GM18870 (cell line): ENCODE results near the gene PALLD.
"Not testable (repeated sequence)": the region's sequence is repeated elsewhere in the genome, so short reads cannot be mapped to it uniquely, and the experiment has no call there.

Source experiments
- ATAC-seq: cut with Tn5 transposase; IDR thresholded peaks from one replicate; pipeline ENCODE4 v1.9.1; 2021; ENCODE audit warnings: moderate library complexity; ENCODE audit not compliant: unreplicated experiment

PALLD gene

DNA sequence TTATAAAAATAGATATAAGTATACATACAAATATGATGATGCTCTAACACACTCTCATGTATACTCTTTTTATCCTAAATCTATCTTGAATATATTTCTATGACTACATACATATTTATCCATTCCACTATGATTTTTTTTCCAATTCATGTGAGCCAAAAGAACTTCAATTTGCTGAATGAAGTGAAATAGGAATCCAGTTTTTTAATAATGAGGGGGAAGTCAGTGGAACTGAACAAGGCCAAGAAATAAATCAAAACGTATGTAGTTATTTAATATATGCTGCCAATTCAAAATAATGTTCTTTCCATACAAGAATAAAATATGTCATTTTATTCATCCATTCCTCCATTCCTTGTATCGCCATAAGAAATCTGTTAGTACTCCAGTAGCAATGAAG lies 6.1 kb upstream of the PALLD start:
- ATAC-seq = no peak

DNA sequence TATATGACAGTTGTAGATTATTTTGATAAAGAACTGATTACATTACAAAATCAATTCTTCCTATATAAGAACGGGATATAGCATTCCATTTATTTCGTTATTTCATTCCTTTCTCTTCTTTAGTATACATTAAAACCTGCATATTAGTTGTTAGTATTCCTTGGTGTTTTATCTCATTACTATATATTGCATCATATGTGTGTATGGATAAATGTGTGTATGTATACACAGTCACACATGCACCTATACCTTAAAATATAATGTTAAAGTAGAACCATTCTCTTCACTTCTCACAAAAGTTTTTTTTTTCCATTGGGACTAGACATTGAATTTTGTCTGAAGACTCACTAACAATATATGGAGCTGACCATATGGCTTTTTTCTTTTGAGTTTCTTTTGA lies 5.3 kb upstream of the PALLD start:
- no peak for ATAC-seq

DNA sequence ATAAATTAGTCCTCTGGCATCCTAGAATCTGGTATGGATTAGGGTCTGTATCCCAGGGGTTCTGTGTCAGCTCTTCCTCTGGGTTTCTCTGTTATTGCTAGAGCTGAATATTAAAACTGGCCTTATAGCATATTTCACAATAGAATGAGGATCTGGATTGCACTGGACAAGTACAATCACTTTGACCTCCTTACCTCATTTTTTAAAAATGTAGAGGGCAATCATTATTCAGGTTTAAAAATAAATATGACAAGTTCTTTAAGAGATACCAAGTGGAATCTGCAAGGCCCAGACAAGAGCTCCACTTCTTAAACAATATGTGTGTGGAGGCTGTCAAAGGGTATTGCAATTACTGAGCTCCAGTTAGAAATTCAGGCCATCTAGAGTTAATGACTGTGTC lies 1.4 kb downstream of the PALLD start:
- no peak for ATAC-seq

DNA sequence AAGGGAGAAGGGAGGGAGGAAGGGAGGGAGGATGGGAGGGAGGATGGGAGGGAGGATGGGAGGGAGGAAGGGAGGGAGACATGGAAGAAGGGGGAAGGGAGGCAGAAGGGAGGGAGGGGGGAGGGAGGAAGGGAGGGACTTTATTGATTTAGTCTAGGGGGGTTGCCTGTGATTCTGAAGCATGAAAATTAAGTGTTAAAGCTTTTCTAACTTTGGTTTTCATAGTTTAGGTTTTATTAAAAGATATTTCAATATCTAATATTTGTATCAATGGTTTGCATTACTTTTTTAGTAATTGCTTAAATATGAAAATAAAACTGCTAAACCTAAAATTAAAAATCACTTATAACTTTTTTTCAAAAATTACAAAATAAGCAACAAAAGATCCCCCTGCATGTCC lies 2.4 kb downstream of the PALLD start:
- ATAC-seq = no peak

DNA sequence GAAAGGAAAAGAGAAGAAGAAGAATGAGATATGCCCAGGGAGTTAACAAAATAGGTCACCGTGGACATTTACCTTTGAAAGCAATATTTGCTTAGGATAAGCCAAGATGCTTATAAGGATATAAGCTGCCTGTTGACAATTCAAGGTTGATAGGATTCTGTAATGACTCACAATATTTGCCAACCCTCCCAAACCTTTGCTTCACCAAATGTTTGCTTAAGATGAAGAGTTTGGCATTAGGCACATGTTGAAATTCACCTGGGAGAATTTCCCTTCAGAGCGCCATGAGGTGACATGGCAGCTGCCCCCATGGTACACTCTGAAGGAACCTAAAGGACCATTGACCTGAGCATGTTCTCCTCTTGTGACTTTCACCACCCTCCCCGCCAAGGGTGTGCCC lies 4.6 kb downstream of the PALLD start:
- ATAC-seq = no peak

DNA sequence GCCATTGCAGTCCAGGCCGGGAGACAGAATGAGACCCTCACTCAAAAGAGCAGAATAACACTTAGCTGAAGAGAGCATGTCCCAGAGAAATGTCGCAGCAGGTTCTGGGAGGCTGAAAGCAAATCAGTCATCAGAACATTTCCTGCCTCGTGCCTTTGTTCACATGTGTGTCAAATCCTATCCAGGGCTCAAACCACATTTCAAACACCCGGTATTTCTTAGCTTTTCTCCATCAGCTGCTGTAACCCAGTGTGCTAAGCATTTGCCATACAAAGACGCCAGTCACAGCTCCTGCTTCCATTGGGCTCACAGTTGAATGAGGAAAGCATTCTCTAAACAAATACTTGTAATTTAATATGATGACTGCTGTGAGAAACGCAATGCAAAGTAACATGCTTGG lies 6.0 kb downstream of the PALLD start:
- ATAC-seq = no peak

DNA sequence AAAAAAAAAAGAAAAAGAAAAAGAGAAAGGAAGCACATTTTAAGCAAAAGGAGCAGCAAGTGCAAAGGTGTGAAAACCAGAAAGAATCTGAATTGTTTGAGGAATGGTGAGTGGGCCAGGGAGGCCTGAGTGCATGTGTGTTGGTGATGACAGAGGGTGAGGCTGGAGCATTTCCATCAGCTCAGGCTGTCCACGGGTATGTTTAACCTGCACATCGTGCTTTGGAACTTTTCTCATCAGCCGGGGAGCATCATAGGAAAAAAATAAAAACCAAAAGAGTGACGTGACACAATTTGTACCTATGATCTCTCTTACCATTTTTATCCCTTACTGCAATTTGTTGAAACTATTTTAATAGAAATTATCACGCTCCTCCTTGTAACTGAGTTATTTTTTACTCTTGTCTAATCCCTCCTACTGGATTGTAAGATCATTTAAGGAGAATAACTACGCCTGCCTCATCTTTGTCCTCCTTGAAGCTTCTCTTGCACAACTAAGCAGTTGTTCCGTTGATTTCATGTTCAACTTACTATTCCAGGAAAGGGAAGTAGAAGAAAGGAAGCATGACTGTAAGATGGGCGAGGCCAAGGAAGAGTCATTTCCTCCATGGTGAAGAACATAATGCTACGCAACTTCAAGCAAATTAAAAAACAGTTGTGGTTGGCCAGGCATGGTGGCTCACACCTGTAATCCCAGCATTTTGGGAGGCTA lies 7.0 kb downstream of the PALLD start:
- ATAC-seq = no peak

DNA sequence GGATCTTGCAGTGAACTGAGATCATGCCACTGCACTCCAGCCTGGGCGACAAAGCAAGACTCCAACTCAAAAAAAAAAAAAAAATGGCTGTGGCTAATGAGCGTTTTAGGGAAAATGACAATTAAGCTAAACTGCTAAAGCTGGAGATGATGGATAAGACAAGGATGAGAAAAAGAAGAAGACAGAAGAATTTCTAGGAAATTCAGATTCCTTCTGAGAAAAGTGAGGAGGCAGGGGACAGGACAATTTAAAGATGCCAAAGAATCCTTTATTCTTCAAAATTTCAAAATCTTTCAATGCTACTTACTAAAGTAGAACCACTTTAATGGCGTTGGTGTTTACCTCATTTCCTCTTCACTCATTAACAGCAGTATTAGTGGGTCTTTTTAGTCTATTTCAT lies 7.7 kb downstream of the PALLD start:
- no peak for ATAC-seq

DNA sequence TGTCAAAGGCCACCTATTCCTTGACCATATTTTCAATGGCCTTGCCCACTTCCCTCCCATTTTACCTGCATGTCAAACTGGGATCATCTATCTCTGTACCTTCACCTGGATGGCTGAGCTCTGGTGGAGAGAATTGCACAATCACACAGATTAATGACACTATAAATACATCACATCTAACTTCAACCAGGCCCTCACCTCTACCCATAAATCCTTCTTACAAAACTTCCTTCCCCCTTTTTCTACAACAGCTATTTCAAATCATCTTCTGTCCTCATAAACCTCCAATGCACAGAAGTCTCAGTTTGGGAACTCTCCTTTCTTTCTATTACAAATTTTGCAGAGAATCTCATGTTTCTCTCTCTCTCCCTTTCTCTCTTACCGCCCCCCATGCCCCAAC lies 9.2 kb downstream of the PALLD start:
- ATAC-seq = no peak

DNA sequence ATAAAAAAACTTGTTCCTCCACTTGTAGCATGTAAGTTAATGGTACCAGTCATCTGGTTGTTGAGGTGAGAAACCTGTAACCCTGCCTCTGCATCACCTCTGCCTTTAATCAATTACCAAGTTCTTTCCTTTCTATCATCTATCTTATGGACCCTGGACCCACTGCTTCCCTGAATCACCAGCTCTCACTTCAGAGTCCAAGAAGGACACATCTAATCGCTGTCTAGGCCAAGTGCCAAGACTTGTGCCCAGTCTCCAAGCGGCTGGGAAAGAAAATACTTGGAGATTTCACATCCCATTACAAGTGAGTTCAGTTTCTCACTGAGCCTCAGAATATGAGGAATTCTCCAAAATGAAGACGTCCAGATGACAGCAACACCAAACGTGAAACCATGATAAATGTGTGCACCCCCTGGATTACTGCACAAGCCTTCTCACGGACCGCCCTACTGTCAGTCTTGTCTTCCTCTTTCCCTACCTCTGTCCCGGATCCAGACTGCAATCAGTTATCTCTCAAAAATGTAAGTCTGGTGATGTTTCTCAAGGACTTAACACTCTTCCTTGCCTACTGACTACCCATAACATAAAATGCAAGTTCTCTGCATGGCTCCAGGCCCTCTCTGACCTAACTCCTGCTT lies 10.4 kb downstream of the PALLD start:
- no peak for ATAC-seq

DNA sequence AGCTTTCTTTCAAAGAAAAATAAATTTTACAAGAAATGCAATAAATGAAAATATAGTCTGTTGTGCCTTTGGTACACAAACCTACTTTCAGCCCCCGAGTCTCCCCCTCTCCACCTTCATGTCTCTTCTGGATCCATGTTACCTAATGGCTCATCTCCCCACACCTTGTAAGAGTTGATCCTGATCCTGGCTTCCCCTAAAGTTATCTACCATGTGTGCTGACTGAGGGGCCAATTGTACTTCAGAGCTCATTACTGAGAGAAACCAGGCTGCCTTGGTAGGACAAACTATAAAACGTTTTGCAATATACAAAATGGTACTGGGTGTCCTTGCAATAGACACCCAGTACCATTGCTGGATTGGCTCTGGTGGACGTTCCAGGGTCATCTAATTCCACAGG lies 11.8 kb downstream of the PALLD start:
- ATAC-seq = no peak

DNA sequence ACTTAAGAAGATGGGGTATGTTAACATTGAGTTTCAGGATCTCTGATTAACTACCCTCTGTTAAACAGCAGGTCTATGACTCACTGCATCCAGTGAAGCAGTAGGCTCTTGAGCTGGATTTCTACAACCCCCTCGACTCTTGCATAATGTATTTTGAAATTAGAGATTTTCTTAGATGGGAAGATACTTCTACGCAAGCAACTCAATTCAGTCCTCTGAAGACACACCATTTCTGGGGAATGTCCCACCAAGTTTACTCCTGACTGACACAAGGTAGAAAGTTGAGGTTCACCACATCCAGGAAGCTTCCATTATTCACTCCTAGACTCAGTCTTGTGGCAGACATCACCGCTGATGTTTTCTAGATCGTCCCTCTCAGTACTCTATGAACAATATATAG lies 12.9 kb downstream of the PALLD start:
- ATAC-seq = no peak

DNA sequence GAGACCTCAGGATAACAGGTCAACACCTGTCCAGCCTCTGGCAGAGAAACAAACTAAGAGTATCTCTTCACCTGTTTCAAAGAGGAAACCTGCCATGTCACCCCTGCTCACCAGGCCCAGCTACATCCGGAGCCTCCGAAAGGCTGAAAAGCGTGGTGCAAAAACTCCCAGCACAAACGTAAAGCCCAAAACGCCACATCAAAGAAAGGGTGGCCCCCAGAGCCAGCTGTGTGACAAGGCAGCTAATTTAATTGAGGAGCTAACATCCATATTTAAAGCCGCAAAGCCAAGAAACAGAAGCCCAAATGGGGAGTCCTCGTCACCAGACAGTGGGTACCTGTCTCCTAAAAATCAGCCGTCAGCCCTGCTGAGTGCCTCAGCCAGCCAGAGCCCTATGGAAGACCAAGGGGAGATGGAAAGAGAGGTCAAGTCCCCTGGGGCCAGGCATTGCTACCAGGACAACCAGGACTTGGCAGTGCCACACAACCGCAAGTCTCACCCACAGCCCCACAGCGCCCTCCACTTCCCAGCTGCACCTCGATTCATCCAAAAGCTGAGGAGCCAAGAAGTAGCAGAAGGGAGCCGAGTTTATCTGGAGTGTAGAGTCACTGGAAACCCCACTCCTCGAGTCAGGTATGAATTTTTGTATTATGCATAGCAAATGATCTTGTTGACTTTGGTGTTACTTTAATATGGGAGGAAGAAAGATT lies 15.1 kb downstream of the PALLD start:
- ATAC-seq = no peak

DNA sequence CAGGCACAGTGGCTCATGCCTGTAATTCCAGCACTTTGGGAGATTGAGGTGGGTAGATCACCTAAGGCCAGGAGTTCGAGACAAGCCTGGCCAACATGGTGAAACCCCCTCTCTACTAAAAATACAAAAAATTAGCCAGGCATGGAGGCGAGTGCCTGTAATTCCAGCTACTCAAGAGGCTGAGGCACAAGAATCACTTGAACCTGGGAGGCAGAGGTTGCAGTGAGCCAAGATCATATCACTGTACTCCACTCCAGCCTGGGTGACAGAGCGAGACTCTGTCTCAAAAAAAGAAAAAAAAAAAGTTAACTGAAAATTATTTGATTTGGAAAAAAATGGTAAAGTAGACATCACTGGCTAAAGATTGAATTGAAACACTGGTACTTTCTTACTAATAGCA lies 17.0 kb downstream of the PALLD start:
- not testable (repeated sequence) for ATAC-seq

DNA sequence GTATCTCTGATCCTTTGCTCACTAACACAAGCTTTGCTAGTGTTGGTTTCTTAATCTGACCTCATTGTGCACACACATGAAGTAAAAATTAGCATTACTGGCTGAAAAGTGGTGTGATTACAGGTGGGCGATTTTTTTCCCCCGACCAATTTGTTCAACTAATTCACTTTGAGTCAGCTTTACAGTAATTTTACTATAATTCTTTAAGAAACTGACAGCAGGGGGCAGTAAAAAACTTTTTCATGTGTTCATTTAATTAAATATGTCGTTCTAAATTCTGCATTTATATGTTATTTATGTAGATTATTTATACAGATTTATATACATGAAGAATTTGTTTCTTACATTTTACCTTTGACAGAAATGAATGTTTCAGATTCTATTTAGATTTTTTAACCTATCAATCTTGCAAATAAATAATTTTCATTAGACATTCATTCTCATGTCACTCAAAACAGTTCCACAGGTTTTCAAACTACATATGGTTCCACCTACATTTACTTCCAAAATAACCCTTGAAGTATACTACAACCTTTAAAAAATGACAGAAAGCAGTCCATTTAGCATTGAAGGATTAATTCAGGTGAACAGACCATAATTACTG lies 17.5 kb downstream of the PALLD start:
- ATAC-seq = no peak

DNA sequence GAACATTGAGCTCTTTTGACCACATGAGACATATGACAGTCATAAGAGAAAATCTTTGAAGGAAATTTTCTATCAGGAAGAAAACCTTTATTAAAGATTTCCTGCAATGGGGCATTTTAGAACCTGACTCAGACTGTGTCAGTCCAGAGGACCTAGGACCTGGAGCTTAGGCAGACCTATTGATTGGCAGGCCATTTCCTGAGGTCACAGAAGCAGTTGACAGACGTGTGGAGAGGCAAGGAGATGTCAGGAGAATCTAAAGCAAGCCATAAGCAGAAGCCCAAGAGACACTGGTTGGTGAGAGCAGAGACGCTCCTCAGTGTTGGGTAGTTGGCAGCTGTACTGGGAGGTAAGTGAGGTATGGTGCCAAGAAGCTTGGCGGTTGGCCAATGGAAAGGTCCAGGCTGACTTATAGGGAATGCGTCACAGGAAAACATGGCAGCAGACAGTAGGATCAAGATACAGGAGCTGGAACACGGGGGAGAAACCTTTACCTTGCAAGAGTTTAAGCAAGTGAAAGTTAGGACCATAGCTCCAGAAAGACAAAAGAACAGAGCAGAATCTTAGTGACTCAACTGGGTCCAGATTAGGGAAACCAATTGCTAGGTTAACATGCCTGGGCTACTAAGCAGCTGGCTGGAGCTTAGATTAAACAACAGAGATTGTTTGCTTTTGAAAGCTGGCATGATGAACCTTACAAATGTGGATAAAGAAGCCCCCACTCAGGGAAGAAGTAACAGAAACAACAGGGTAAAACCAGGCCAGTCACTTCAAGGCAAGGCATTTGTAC lies 18.6 kb downstream of the PALLD start:
- no peak for ATAC-seq

DNA sequence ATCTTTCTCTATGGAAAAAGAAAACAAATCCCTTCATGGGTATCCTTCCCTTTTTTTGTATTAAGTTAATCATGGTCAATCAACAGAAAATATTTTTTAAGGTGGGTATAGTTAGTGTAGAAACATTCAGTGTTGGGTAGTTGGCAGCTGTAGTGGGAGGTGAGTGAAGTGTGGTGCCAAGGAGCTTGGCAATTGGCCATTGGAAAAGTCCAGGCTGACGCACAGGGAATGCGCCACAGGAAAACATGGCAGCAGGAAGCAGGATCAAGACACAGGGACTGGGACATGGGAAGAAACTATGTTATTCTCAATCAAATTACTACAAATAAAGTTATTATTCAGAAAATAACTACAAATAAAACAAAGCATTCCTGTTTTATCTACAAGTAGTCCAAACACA lies 20.0 kb downstream of the PALLD start:
- ATAC-seq = no peak

DNA sequence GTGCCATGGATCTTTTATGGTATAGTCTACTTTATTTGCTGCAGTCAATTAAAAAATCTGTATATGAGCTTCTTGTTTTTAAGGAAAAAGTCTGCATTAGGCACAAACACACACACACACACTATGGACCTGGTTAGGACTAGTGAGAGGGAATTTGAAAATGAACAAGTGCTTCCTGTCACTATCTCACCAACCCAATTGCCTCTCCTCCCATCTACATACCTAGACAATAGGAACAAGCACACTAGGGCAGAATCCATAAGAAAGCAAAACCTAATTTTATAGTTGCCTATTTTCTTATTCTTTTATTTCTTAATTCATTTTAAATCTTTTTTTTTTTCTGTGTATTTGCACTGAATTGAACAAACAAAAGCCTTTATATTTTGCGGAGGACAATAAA lies 22.7 kb downstream of the PALLD start:
- no peak for ATAC-seq

DNA sequence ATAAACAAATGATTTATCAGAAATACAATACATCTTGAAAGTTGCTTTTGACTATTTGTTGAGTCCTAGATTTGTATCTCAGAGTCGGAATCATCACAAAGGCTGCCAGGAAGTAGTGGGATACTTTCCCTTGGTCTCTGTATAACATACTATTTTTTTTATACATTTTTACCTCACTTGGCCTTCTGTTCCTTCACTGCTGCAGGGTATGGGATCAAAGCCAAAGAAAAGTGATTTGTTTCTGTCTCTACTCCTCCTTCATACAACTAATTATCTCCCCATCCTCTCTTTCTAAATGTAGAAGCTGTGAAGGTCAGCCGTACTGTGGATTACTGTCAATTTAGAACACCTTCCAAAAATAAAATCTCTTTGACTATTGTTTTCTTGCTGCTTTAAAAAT lies 24.9 kb downstream of the PALLD start:
- ATAC-seq = no peak

DNA sequence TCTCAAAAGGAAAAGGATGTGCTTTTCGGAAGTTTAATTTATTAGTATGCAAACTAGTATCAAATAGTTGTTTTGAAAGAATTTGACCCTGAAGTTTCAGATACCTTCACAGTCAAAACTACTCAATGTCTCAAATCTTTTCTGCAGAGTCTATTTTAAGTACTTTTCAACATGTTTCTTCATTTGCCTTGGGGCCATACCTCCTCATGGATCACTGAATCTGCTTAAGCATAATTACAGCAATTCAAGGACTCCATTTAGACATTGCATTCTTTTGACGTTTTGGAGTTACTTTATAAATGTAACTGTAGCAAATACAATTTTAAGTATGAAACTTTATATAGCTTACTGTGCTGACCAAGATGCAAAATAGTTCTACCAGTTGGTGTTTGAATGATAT lies 25.5 kb downstream of the PALLD start:
- no peak for ATAC-seq

DNA sequence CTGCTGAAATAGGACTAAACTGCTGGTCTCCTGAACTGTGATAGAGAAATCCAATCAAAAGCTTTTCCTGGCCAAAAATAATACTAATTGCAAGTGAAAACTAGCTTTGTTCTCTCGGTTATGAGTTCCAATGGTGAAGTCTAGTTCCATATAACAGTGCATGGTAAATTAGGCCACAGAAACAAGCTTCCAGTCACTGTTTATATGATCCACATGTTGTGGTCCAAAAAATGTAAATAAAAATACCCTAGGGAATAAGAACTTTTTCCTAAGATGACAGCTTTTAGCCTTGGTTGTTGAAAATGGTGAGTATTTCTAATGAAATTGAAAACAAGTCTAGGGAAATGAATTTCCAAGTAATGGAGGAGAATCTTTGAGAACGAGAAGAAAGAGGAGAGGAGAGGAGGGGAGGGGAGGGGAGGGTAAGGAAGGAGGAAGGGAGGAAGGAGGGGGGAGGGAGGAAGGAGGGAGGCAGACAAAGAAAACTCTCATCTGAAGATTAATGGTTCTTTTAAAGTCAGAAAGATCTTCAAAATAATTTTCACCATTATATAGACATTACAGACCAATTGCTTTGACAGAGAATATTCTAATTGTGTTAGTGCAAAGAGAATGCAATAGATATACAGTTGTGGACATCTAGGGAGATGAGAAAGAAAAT lies 26.1 kb downstream of the PALLD start:
- ATAC-seq = no peak
